GM23248 (cell line): ENCODE results near the gene IGFBP3. TPM values are rescaled to one million over a fixed set of nuclear protein-coding genes. Genes with fewer than 3 reads are reported as not detected.
A peak's percentile ranks its signal among the peaks of the same experiment; 100 is the strongest.

Experiments
- DNase-seq: peaks from one replicate; pipeline ENCODE4 v3.0.0-alpha.2; 2015
- H2AFZ ChIP-seq: fragments of 200-600 bp; sonication (generic); 2 replicates; pipeline ENCODE4 v1.6.1; 2016; ENCODE audit warnings: antibody characterized with exemption
- H3F3A ChIP-seq: fragments of 200-600 bp; sonication (generic); 2 replicates; pipeline ENCODE4 v1.6.1; 2016; ENCODE audit warnings: mild to moderate bottlenecking, antibody characterized with exemption, mixed run types; ENCODE audit not compliant: insufficient read depth
- H3K27ac ChIP-seq: fragments of 200-600 bp; sonication (generic); 2 replicates; pipeline ENCODE4 v1.5.1; 2016; ENCODE audit warnings: mild to moderate bottlenecking
- H3K27me3 ChIP-seq: fragments of 200-600 bp; sonication (generic); replicated peaks from 2 replicates; pipeline ENCODE4 v1.6.1; 2016; ENCODE audit warnings: mild to moderate bottlenecking; ENCODE audit not compliant: insufficient read depth
- H3K36me3 ChIP-seq: fragments of 200-600 bp; sonication (generic); 2 replicates; pipeline ENCODE4 v1.6.1; 2016; ENCODE audit warnings: low read depth, mild to moderate bottlenecking
- H3K4me1 ChIP-seq: fragments of 200-600 bp; sonication (generic); 2 replicates; pipeline ENCODE4 v1.6.1; 2016; ENCODE audit warnings: mild to moderate bottlenecking; ENCODE audit not compliant: insufficient read depth
- H3K4me2 ChIP-seq: fragments of 200-600 bp; sonication (generic); one replicate; pipeline ENCODE4 v1.6.1; 2016; ENCODE audit warnings: mild to moderate bottlenecking; ENCODE audit not compliant: unreplicated experiment
- H3K4me3 ChIP-seq: fragments of 200-600 bp; sonication (generic); 2 replicates; pipeline ENCODE4 v1.5.1; 2016; ENCODE audit warnings: mild to moderate bottlenecking
- H3K79me2 ChIP-seq: fragments of 200-600 bp; sonication (generic); 2 replicates; pipeline ENCODE4 v1.6.1; 2016; ENCODE audit warnings: mild to moderate bottlenecking; ENCODE audit not compliant: insufficient read depth
- H3K9ac ChIP-seq: fragments of 200-600 bp; sonication (generic); 2 replicates; pipeline ENCODE4 v1.6.1; 2016; ENCODE audit warnings: mild to moderate bottlenecking
- H3K9me2 ChIP-seq: fragments of 200-600 bp; sonication (generic); 2 replicates; pipeline ENCODE4 v1.6.1; 2016; ENCODE audit warnings: mixed run types, mild to moderate bottlenecking, moderate library complexity; ENCODE audit not compliant: insufficient read depth
- H3K9me3 ChIP-seq: fragments of 200-600 bp; sonication (generic); one replicate; pipeline ENCODE4 v1.6.1; 2017; ENCODE audit warnings: low read depth
- H4K20me1 ChIP-seq: fragments of 200-600 bp; sonication (generic); 2 replicates; pipeline ENCODE4 v1.6.0; 2016; ENCODE audit not compliant: insufficient read depth
- EZH2 ChIP-seq: fragments of 200-600 bp; sonication (generic); IDR thresholded peaks from 2 replicates; pipeline ENCODE4 v1.6.1; 2018; ENCODE audit warnings: antibody characterized with exemption, mild to moderate bottlenecking; ENCODE audit not compliant: insufficient read depth, poor library complexity, severe bottlenecking
- EZH2phosphoT487 ChIP-seq: fragments of 200-600 bp; sonication (generic); IDR thresholded peaks from 2 replicates; pipeline ENCODE4 v1.6.1; 2018; ENCODE audit warnings: antibody characterized with exemption, moderate library complexity, mild to moderate bottlenecking, low read depth; ENCODE audit not compliant: insufficient read depth
- WGBS, 2 experiments: methylation state at CpG; one replicate each; pipeline ENCODE4 v1.1.6; 2015 to 2017; ENCODE audit warnings: low lambda C conversion rate in 2 of 2, low coverage in 1 of 2; ENCODE audit errors: missing lambda C conversion rate in 2 of 2; 5-methylcytosine and 5-hydroxymethylcytosine counted together
- in situ Hi-C: fragments of 300-500 bp; cut with MboI; formaldehyde crosslinking; loops from 2 replicates; pipeline ENCODE4 v1.15.0; 2020
- polyA plus RNA-seq: library from polyadenylated mRNA; unstranded; fragments of >200 nt; fragmentation: Nextera tagmentation; extraction: Ambion mirVana; gene quantifications from 2 replicates; pipeline ENCODE4 v1.2.1, GENCODE V29; 2016
- total RNA-seq: library from RNA; depleted of rRNA; stranded (reverse); fragments of >200 nt; shearing (Covaris generic); gene quantifications from 2 replicates; pipeline ENCODE4 v1.2.3, GENCODE V29; 2014

The IGFBP3 gene
- total and polyA plus RNA-seq, 2 experiments from 2014 or later: 17,437 to 29,310 TPM

- in situ Hi-C loops: loop anchor here (25.0 kb wide), 1 partner anchor 1930 kb away; no protein-coding TSS in a partner anchor
- Histone ChIP-seq H3K79me2 (no peaks in the 10 kb centered on the region), H3K36me3 (no peaks in the 10 kb centered on the region), H3K27ac (peak overlapping the region; percentile 85), H3K9me3 (no peaks in the 10 kb centered on the region), H3K9me2 (no peaks in the 10 kb centered on the region), H2AFZ (0 out of 2 replicates have a peak overlapping the region, but pooled peaks have one; percentile 14), H3K9ac (peak overlapping the region; percentile 59), H3K27me3 (no peaks in the 10 kb centered on the region), H3K4me3 (no peak overlapping the region), H4K20me1 (no peaks in the 10 kb centered on the region), H3F3A (peaks cover 22% of the 10 kb centered on the region), H3K4me1 (peaks cover 21% of the 10 kb centered on the region), H3K4me2 (peak overlapping the region; percentile 3)
- 31 to 35% methylated on average over 12 of the region's 12 CpGs for WGBS, 2 experiments
- peak; percentile 95 for DNase-seq
- TF ChIP-seq EZH2phosphoT487 (no peak), EZH2 (no peak)
Measured at GRCh38 chr7:45881759-45882464, 39.2 kb downstream of the IGFBP3 start.

- Histone ChIP-seq H3K9me2 (no peaks in the 10 kb centered on the region), H3K4me3 (no peak overlapping the region), H3K36me3 (no peaks in the 10 kb centered on the region), H3K4me2 (peak overlapping the region; percentile 3), H3F3A (peaks cover 22% of the 10 kb centered on the region), H3K4me1 (peaks cover 21% of the 10 kb centered on the region), H3K27me3 (no peaks in the 10 kb centered on the region), H2AFZ (0 out of 2 replicates have a peak overlapping the region, but pooled peaks have one; percentile 14), H3K79me2 (no peaks in the 10 kb centered on the region), H3K9me3 (no peaks in the 10 kb centered on the region), H3K9ac (peak overlapping the region; percentile 59), H4K20me1 (no peaks in the 10 kb centered on the region), H3K27ac (peak overlapping the region; percentile 85)
- 91 to 93% methylated on average over 9 of the region's 9 CpGs for WGBS, 2 experiments
- in situ Hi-C loops: loop anchor here (25.0 kb wide), 1 partner anchor 1931 kb away; no protein-coding TSS in a partner anchor
- DNase-seq: no peak
- TF ChIP-seq EZH2phosphoT487 (no peak), EZH2 (no peak)
Measured at GRCh38 chr7:45881280-45881758, 39.8 kb downstream of the IGFBP3 start.

GRCh38 chr7:45880433-45880860, 40.6 kb downstream of the IGFBP3 start:
- Histone ChIP-seq H3K27ac (no peak overlapping the region), H3K36me3 (no peaks in the 10 kb centered on the region), H2AFZ (no peak overlapping the region), H3K9me3 (no peaks in the 10 kb centered on the region), H3F3A (peaks cover 16% of the 10 kb centered on the region), H3K4me2 (no peak overlapping the region), H3K4me3 (no peak overlapping the region), H4K20me1 (no peaks in the 10 kb centered on the region), H3K9ac (no peak overlapping the region), H3K27me3 (no peaks in the 10 kb centered on the region), H3K79me2 (no peaks in the 10 kb centered on the region), H3K4me1 (peaks cover 14% of the 10 kb centered on the region), H3K9me2 (no peaks in the 10 kb centered on the region)
- in situ Hi-C loops: loop anchor here (25.0 kb wide), 1 partner anchor 1932 kb away; no protein-coding TSS in a partner anchor
- TF ChIP-seq EZH2 (no peak), EZH2phosphoT487 (no peak)
- WGBS, 2 experiments: 81 to 90% methylated on average over 7 of the region's 7 CpGs
- no peak for DNase-seq

GRCh38 chr7:45878457-45879144, 42.5 kb downstream of the IGFBP3 start:
- no peak overlapping the region for H3K9ac ChIP-seq

More at GRCh38 chr7:45878457-45879144, 42.5 kb downstream of the IGFBP3 start:
- Histone ChIP-seq H4K20me1 (no peaks in the 10 kb centered on the region), H3K79me2 (no peaks in the 10 kb centered on the region), H3K4me2 (no peak overlapping the region), H3F3A (peaks cover 21% of the 10 kb centered on the region), H3K9me3 (no peaks in the 10 kb centered on the region), H3K9me2 (no peaks in the 10 kb centered on the region), H3K36me3 (no peaks in the 10 kb centered on the region), H3K4me1 (peaks cover 23% of the 10 kb centered on the region), H3K4me3 (no peak overlapping the region), H3K27me3 (no peaks in the 10 kb centered on the region), H3K27ac (no peak overlapping the region), H2AFZ (no peak overlapping the region)
- no peak for TF ChIP-seq EZH2phosphoT487
- 20 to 21% methylated on average over 3 of the region's 3 CpGs for WGBS, 2 experiments
- in situ Hi-C loops: loop anchor here (25.0 kb wide), 1 partner anchor 1934 kb away; no protein-coding TSS in a partner anchor
- no peak for DNase-seq
